GM19240 (cell line): ENCODE measurements around the gene FBXL2.
"Not testable (repeated sequence)": the region's sequence is repeated elsewhere in the genome, so short reads cannot be mapped to it uniquely, and the experiment has no call there.

Source experiments
- DNase-seq: peaks from one replicate; pipeline ENCODE4 v3.0.0; 2011; ENCODE audit warnings: low spot score; ENCODE audit not compliant: insufficient read length

Gene FBXL2

DNA sequence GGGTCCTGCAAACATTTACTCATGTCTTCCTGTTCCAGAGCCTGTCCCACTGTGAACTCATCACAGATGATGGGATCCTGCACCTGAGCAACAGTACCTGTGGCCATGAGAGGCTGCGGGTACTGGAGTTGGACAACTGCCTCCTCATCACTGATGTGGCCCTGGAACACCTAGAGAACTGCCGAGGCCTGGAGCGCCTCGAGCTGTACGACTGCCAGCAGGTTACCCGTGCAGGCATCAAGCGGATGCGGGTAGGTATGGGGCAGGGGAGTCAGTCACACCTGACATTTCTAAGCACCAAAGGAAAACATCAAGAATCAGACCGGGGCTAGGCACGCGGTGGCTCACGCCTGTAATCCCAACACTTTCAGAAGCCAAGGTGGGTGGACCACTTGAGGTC, 106.7 kb downstream of the FBXL2 start:
- DNase-seq, result no peak

DNA sequence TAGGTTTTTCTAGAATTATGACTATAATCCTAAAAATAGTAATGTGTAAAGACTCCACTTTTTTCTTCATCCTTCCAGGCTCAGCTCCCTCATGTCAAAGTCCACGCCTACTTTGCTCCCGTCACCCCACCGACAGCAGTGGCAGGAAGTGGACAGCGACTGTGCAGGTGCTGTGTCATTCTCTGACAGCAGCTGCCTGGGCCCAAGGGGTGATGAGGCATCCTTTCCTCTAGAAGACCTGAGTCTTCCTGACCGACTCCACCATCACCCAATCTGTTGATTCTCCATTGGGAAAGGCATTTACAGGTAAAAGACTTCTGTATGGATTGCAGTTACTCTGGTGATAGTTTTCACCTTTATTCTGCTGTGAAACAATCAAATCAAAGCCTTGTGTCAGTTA, 108.2 kb downstream of the FBXL2 start:
- DNase-seq, result no peak

- DNase-seq, result no peak
Observed at GRCh38 chr3:33386631-33387030, 109.4 kb downstream of the FBXL2 start.

DNA sequence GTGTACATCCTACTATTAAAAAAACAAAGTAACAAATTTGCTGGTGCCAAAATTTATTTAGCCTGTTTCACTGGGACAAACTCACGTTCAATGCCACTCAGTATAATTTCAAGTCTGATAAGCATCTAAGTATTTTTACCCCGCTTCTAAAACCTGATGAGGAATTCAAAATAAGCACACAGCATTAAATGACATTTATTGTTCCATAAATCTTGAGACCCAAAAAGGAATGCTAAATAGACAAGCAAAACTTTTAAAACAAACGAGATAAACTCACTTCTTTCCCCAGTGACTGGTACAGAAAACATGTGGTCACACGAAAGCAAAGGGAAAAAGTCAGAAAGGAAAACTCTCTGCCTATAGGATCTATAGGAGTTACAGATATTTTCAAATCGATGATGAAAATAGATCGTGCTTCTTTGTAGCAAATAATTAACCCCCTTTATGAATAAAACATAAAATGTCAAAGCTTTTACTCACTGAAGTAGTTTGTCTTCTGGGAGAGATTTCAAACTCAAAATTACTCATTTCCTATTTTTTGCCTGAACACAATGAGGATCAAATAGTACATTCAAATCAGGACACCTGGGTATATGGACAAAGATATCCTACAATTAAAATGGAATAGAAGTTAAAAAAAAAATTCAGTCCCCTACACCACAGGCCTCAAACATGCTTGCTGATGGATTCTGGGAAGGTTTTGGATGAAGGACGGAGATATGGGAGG, 111.3 kb downstream of the FBXL2 start:
- DNase-seq, result no peak

GRCh38 chr3:33389908-33390307, 112.7 kb downstream of the FBXL2 start:
- no peak for DNase-seq

DNA sequence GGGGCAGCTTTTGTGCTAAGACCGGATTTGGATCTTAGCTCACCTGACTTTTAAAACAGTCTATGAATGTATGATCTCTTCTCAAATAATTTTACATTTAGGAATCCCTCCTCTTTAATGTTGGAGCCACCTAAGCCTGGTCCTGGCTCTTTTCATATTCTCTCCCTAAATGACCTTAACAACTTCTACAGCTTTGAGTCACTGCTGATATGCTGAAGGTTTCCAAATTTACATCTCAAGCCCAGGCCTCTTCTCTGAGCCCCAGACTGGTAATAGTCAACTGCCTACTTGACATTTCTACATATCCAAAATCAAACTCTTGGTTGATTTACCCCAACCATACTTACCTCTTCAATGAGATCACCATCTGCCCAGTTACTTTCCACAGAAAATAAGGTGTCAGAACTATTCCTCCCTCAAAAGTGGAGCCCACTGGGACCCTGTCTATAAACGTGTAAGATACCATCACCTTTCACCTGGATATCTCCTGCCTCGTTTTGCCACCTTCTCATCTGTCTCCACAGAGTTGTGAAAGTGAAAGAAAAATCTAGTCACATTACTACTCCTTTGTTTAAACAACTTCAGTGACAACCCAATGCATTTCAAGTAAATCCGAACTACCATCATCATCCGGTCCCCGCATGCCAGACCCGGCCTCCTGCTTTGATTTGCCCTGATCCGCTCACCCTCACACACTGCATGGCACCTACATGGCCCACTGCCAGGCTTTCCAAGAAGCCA, 114.2 kb downstream of the FBXL2 start:
- DNase-seq, result no peak

GRCh38 chr3:33392144-33392543, 114.9 kb downstream of the FBXL2 start:
- DNase-seq, result no peak

DNA sequence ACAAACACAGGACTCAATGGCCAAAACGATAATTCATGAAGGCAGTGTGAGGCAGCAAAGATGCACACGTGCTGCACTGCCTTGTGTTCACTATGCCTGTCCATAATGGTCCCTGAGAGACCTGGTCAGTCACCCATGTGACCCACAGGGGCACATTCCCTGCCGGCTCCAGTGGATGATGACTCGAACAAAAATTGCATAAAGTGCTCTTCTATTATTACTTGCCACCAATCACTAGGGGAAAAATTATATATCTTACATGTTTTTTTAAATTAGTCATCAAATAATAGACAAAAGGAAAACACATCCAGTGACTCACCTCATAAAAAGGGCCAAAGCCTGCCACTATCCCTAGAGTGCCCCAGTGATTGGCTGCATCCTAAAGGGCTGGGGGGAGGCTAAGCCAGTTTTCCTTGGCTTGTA, 115.5 kb downstream of the FBXL2 start:
- DNase-seq, result no peak

DNA sequence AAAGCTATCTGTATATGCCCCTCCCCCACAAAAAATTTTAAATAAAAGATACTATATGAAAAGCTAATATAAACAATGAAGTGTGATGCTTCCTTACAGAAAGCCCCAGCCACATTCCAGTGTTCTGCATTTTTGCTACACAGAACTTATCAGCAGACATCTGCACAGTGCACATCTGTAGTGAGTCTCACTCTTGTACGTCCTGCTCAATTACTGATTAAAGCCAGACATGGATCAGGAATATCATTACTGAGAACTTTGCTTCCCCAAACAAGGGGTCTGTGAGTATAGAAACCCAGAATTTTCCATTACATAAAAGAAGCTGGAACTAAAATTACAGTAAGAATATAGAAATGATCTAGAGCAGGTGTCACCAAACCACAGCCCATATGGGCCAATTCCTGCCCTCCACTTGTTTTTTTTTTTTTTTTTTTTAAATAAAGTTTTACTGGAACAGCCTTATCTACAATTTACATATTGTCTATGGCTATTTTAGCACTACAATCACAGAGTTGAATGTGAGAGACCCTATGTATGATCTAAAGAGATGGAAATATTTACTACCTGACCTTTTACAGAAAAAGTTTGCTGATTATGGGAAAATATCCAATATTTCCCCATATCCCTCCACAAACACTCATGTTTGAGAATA, 117.3 kb downstream of the FBXL2 start:
- DNase-seq, result no peak

- DNase-seq, result no peak
Observed at GRCh38 chr3:33395900-33396299, 118.7 kb downstream of the FBXL2 start.

DNA sequence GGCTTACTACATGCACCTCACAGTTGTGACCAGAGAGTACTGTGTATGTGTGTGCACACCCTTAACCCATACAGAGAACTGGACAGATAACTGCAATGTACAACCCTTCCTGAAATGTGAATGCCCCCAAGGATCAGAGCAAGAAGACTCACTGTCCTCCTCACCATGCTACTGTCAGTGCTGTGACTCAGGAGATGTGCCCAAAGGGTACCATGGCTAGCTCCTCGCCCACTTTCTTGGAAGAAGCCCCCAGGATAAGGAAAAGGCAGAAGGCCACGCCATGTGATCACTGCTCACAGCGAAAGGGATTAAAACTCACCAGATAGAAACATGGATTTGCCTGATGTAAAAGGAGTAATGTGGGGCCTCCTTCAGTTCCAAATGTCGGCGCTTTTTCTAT, 121.2 kb downstream of the FBXL2 start:
- DNase-seq, result no peak

DNA sequence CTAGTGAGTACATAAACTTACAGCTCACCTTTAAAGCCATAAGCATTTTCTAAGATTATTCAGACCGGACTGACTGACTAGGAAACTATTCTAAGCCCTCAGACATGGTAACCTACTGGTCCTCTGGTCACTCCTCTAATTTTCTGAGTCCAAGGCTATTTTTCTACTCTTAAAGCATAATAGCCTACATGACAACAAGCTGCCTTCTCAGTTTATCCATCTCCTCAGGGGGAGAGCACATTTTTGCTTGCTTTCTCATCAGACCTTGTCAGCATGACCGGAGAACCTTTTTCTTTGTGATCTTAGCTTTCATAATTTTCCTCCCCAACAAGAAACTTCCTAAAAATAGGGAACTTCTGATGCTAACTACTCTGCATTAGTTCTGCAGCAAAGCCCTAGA, 124.5 kb downstream of the FBXL2 start:
- no peak for DNase-seq

GRCh38 chr3:33402936-33403335, 125.7 kb downstream of the FBXL2 start:
- DNase-seq, result no peak

GRCh38 chr3:33403756-33404155, 126.5 kb downstream of the FBXL2 start:
- DNase-seq, result no peak

- DNase-seq, result not testable (repeated sequence)
Observed at GRCh38 chr3:33410816-33411215, 133.6 kb downstream of the FBXL2 start.

- no peak for DNase-seq
Observed at GRCh38 chr3:33417066-33417673, 139.9 kb downstream of the FBXL2 start.

DNA sequence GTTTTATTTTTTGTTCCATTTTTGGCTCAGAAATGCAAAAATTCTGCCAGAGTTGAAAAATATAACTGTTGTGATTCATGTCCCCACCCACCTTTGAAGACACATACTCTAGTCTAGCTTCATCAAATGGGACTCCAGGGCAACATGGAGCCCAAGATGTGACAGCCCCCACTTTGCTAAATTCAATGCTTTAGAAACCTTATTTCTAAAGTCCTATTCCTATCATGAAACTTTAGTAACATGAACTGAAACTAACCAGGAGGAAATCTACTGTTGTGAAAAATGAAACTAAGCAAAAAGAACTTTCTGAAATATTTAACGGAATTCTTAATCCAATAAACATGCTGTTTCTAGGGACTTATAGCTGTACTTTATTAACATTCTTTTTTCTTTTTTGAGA, 142.7 kb downstream of the FBXL2 start:
- DNase-seq, result no peak

- no peak for DNase-seq
Observed at GRCh38 chr3:33420966-33421365, 143.7 kb downstream of the FBXL2 start.

GRCh38 chr3:33424606-33425452, 147.6 kb downstream of the FBXL2 start:
- DNase-seq, result no peak

DNA sequence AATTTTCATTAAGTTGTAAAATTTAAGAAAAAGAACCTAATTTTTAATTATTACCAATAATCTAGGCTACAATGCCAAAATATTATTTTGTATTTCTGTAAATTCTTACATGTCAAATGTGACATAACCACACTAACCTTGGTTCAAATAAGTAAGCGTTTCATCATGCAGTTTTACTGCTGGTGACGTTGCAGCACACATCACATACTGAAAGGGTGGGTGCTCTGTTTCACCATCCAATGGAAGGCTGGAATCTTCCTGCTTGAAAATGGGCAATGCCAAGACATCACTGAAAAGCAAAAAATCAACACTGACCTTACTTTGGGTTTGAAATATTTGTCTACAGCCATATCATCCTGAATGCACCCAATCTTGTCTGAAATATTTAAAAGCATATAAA, 148.2 kb downstream of the FBXL2 start:
- no peak for DNase-seq

- DNase-seq, result no peak
Observed at GRCh38 chr3:33426068-33426467, 148.8 kb downstream of the FBXL2 start.
